Activated CD4-positive, alpha-beta T cell treated with anti-CD3 and anti-CD28 coated beads, Interleukin-2, amount 50 U/mL, for 4 hours (primary cell): ENCODE measurements around the gene ZNF175.

Experiments
- DNase-seq, 2 experiments: peaks; one replicate each; pipeline ENCODE4 v3.0.0-alpha.2; 2020

Gene ZNF175

DNA sequence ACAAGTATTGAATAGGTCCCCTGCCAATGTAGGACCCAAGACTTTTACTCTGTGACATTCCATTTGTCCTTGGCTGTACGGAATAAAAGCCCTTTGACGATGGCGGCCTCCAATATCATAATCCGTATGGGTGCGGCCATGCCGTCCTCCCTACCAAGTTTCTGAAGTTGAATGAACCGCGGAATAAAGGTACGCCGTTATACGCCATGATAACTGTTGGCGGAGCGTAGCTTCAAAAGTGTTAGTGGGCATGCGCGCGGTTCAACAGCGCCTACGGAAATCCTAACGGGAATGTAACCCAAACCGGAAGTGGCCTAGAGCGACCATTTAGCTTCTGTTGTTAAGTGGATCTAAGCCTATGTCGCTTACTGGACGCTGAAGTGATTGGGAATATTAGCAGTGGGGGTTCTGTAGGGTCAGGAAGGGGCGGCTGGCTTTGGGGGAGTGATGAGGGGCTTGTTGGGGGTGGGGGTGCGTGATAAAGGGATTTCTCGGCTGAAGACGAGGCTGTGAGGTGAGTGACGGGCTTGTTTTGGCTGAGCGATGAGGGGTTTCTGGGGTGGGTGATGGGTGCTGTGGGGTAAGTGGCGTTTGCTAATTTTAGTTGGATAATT lies at the start of gene ZNF175:
ZNF175 (plus strand) TSS at position 322 of the 614 bp plus-strand sequence. CDS start 2,047 bp downstream, outside the sequence.
- peak; percentile 84 to 89 for DNase-seq

DNA sequence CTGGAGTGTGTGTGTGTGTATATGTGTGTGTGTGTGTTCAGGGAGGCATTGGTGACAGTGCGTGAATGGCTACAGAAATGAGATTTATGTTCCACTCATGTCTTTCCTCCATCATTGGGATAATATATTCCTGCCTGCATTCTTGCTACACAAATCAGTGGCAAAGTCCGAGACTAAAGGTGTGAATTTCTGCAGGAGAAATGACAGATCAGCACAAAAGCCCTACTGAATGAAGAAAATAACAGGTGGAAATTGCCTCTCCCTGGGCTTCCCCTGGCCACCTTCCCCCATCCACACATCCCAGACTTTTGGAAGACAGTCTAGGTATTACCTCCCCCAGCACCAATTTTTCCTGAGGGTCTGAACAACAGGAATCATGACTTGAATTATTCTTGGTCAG lies 49.7 kb upstream of the ZNF175 start:
- DNase-seq: no peak

DNA sequence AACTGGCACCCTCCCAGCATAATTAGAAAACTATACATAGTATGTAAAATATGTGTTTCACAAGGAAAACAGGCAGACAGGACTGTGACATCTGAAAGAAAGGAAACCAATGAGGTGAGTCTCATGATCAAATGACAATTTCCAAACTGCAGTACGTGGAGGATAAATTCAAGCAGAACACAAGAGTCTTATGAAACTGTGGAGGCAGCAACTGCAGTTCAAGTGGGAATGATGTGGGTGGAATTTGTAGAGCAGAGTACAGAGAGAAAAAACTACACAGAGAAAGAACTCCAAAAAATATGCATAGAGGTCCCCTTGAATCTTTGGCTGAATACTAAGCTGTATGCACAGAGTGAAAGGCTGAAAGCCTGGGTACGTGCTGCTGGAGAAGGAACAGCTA lies 49.3 kb upstream of the ZNF175 start:
- DNase-seq: no peak

DNA sequence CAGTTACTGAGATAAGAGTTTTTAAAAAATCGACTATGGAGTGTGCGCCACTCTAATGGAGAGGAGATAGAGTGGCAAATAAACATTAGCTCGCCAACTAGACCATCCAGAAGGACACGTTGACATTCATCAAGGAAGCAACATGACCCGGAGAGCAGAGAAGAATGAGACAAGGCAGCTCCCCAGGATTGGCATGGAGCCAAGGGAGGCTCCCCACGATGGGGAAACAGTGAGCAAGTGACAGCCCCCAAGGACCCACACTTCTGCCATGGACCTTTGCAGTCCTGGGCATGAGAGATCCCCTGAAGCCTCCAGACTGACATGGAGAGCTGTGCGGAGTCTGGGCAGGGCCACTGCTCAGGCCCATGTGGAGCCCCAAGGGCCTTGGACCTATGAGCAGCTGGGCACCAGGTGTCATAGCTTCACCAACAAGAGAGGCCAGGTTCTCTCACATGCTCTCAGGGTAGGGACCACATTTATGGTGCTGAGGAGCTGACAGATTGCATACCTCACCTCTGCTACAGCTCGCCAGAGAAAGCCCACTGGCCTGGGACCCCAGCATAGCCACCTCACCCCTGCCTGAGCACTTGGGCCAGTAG lies 46.3 kb upstream of the ZNF175 start:
- DNase-seq: no peak

DNA sequence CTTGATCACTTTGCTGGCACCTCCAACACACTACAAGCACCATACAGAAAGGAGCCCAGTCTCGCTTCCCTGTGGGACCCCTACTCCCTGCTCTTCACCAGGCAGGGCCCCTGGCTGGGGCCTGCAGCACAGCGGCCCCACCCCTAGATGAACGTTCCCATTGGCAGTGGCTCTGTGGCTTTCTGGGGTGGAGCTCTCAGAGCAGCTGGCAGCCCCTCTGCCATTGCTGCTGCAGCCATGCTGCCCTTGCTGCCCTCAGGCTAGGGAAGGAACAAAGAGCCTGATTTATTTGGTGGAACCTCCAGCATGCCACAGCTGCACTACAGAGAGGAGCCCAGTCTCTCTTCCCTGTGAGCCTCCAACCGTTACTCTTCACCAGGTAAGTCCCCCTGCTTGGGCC lies 45.4 kb upstream of the ZNF175 start:
- DNase-seq: no peak

DNA sequence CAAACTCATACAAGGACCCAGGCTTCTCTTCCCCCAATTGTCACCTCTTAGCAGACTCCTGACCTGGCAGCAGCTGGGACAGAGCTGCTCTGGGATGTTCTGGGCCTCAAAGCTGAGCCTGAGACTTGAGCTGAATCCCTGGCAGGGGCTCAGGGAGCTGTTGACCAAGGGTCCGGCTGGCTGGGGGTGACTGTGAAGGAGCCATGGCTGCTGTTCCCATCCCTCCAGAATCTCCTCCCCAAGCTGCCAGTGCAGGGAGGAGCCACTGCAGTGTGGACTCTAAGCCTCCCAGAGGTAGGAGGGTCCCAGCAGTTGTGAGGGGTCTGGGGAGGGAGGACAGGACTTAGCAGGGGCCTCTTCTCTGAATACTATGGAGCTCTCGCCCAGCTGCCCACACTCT lies 41.8 kb upstream of the ZNF175 start:
- DNase-seq: no peak

DNA sequence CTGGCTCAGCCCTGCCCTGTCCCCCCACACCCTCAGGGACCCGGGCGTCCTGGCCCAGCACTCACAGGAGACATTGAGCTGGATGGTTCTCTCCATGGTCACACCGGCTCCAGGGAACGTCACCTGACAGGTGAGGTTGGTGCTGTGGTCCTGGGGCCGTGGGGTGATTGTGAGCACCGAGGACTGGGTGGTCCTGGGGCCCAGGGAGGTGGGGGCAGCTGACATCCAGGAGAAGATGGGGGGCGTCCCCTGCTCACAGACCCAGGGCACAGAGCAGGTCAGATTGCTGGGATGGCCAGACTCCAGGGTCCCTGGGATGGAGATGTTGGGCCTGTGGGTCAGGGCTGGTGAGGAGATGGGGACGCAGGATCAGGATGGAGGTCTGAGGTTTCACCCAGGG lies 40.5 kb upstream of the ZNF175 start:
- DNase-seq: no peak

DNA sequence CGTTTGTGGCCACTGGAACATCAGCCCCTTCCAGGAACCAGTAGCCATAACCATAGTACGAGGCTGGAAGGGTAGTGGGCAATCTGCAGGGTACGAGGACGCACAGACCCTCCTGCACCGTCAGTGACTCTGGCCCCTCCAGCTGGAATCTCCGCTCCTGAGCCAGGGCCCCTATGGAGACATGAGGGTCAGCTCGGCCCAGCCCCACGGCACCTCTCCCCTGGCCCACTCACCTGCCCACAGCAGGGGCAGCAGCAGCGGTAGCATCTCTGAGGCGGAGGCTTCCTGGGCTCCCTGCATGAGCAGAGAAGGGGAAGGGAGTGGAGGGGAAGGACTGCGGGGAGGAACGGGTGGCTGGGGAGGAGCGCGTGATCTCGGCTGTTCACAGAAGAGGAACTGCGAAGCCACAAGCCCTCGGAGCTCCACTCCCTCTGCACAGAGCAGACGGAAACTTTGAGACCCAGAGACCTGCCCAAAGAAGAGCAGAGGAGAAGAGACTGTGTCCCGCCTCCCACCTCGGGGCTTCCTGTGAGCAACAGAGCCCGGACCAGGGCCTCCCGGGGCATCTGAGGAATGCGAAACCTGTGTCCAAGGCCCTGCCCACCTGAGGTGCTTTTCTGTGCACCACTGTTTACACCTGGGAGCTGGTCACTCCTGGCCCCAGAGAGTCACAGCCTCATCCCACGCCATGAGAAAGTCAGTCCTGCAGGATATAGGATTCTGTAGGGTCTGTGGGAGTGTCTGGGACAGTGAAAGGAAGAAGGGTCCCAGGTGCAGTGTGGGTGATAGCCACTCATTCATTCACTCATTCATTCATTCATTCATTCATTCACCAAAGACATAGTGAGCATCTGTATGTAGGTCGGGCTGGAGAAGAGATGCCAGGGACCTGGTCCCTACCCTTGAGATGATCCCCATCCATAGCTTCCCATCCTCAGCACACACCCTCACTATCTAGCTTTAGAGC lies 39.5 kb upstream of the ZNF175 start, which contains the start of gene SIGLEC6:
SIGLEC6 (minus strand) TSS at position 322 of the 967 bp plus-strand sequence; CDS start at position 300, 22 bp downstream.
- DNase-seq: no peak

DNA sequence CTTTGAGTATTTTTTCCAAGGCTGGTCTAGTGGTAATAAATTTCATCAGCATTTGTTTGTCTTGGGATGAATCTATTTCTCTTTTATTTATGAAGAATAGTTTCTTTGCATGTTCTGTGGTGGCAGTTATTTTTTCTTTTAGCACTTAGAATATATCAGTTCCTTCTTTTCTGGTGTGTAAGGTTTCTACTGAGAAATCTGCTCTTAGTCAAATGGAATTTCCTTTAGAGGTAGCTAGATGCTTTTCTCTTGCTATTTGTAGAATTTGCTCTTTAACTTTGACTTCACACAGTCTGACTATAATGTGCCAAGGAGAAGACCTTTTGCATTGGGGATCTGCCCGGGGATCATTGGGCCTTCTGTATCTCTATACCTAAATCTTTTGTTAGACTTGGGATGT lies 35.5 kb upstream of the ZNF175 start:
- no peak for DNase-seq

DNA sequence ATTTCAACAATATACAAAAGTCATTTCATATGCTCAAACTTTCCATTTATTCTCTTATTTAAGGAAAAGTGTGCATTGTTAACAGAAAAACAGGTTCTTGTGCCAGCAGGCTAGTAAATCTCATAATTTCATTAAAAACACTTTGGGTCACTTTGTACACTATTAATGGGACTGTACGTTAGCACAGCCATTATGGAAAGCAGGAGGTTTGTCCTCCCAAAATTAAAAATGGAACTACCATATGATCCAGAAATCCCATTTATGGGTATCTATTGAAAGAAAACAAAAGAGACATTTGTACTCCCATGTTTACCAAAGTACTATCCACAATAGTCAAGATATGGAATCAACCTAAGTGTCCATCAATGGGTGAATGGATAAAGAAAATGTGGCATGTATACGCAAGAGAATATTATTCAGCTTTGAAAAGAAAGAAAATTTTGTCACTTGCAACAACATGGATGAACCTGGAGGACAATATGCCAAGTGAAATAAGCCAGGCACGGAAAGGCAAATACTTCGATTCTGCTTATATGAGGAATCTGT lies 31.2 kb upstream of the ZNF175 start:
- no peak for DNase-seq

DNA sequence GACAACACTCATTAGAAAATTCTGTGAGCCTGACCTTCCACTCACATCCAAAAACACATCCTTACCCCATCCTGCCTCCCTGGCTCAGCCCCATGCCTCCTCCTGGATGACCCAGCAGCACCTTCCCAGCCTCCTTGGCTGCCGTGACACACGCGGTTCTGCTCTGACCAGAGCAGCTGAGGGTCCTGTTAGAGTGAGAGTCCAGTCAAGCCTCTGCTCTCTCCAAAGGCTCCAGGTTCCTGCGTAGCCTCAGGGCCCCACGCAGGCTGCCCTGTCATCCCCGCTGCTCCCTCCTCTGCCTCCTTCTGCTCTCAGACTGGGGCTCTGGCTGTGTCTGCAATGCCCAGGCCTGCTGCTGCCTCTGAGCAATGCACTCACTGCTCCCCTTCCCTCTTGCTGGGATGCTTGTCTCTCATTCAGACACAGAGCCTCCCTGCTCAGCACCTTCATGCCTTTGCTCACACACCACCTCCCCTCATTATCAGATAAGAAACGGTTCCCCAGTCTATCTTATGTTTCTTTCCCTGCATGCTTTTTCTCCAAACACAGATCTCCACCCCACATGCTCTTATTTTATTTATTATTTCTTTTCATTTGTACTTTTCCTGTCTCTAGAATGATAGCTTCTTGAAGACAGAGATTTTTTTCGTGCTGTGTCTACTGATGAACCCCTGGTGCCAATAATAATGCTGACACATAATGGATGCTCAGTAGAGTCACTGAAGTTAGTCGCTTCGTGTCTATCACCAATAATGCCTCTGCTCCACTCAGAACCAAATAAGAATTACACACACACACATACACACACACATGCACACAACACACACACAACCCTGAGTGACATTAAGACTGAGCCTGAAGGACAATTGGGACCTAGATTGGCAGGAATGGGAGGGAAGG lies 29.4 kb upstream of the ZNF175 start:
- DNase-seq: no peak

DNA sequence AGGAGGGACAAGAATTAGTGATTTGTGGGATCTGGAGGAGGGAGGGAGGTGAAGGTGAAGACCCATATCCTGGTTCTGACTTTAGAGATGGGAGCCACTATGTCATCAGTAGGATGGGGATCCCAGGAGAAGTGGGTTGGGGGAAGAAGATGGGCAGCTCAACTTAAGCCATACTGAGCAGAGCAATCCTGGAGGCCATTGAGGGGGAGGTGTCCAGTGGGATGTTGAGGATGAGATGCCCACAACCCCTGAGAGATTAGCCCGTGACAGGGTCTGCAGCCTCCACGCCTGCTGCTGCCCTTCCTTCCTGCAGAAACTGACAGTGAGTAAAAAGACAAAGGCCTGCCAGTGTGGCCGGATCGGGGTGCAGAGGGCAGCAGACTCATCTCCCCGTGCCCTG lies 28.4 kb upstream of the ZNF175 start:
- DNase-seq: no peak

DNA sequence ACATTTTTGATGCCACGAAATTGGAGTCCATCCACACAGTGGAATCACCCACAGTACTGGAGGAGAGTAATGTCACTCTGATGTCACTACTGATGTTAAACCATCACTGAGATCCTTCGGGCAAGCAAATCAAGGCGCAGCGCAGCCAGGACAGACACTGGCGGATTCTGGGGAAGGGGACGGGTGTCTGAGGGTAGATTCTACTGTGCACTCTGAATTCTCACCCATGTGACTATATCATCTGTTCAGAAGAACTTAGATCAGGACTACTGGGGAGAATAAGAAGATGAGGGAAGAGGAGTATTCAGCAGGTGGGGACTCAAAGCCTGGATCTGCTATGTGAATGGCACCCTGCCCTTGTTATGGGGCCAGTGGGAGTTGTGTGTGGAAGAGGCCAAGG lies 27.0 kb upstream of the ZNF175 start:
- no peak for DNase-seq

DNA sequence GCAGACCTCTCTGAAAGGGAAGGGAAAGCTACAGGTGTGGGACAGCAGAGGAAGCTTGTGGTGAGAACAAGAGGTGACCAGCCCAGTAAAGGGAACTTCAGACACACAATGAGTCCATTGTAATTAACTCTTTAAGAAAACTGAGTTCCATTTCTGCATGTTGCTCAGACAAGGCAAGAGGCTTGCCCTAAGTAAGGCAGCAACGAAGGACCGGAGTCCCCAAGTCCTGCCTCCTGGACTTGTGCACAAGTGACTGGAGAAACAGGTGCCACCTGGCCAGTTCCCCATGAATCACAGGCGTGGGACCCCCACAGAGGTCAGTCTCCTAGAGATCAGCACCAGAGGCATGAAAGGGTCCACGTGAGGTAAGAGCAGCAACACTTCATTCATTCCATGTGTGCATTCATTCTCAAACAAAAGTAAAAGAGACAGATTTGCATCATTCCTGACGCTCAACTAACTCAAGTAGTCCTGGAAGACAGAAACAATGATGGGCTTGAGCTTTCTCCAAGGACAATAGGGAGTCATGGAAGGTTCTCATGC lies 24.9 kb upstream of the ZNF175 start:
- DNase-seq: no peak

DNA sequence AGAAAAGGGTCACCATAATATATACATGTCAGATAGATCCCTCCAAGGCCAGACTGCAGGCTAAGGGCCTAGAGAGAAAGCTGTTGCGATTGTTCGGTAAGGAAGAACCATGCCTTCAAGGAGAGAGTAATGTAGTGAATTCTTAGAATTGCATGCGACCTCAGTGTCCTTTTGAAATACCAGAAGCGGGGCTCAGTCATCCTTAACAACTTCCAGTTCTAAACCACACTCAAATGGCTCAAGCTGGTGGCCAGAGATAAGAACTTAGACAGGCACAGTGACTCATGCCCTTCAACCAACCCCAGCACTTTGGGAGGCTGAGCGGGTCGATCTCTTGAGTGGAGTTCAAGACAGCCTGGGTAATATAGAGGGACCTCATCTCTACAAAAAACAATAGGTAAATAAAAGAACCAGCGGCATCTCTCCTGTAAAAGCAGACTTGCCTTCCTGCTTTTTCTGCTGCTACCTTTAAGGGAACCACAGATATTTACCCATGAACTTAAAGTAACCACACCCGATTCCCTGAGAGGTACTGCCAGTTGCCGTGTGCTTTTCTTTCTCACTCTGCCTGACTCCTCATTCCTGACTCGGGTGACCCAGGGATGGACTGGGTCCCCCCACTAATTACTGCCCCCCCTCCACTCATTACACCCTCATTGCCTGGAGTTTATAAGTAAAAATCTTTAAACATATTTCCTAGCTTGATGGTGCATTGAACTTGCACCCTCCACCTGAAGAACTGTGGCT lies 24.3 kb upstream of the ZNF175 start:
- DNase-seq: no peak

DNA sequence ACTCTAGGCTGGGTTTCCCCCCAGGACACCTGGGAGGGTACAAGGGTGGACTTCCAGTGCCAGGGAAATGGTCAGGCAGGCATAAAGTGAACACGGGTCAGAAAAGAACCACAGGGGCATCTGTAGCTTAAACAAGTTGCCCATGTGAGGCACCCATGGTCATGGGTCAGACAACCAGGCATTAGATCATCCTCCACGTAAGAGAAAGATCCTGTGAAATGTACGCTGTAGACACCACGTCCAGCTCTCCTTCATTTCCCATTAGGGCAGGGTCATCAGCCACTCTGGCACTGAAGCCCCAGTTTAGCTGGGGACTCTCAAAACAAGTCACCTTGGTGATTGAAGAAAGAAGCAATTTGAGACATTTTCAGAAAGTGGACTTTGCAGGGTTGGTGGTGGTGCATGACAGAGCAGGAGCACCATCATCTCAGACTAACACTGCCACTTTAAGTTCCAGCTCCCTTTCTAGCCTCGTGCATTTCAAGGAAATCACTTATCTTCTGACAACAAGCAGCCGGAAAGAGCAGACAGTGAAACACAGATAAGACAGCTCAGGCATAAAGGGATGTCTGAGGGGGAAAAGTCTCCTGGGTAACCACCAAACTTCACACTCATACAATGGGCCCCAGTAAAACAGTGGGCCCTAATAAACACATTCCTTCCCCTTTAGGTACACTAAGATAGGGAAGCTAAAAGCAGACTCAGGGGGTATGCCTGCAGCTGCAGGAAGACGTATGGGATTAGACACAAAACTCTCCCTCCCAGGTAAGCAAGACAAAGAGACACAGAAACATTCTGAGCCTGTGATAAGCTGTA lies 23.5 kb upstream of the ZNF175 start:
- DNase-seq: no peak

DNA sequence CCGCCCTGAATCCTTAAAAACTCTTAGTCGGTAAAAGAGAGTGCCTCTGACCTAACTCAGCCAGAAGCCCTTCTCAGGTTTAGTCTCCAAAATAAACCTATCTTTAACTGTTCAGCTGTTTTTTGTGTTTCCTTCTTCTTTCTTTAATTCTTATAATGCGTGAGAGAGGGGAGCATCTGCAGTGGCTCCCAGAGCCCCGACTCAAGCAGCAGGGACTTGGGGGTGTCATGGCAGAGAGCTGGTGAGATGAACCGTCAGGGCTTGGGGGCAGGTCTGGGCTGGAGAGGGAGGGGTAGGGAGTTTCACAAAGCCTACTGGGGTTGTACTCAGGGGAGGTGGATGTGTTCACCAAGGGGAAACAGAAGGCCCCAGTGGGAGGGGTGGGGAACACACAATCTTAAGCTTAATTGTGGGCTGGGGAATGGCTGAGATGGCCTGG lies 22.9 kb upstream of the ZNF175 start:
- DNase-seq: no peak

DNA sequence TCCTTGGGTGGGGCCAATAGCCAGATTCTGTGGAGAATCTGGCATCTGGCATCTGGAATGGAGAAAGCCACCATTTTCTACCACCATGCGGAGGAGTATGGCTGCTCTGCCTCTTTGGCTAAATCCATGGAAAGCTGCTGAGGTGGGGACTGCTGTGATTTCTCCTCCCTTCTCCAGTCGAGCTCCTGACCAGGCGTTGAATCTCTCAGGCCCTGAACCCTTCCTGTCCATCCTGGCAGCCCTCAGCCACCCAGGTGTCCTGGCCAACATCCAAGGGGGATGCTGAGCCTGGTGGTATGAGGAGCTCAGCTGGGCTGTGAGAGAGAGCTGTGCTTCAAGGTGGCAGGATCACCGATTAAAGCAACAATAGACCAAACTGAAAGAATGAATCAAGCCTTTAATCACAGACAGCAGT lies 22.2 kb upstream of the ZNF175 start:
- no peak for DNase-seq

DNA sequence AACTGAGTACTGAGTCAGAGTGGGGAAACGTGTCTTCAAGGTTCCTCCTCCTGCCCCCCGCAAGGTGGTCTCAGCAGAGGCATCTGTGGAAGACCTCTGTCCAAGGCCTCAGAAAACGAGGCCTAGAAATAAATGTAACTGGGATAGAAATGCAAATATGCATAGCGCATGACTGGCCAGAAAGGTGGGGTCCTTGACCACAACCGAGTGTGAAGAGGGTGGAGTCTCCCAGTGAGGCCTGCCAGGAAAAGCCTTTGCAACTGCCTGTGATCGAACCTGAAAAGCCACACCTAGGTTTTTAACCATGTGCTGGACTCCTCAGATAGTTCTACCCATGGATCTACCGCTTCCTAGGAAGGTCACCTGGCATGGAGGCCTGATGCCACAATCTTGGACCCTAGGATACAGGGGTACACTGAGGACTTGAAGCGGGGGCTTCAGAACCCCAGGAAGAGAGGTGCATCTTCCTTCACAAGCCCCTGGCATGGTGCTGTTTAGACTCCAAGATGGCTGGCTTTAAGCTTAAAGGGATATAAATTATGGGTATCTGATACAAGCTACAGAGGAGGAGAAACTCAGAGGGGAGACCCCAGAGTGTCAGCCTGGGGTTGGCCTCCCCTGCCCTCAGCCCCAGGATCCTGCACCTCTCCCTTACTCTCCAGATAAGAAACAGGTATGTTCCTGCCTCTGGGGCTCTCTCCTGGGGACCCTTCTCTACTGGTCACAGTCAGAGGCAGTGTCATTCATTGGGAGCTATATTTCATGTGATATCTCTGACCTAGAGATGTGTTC lies 21.4 kb upstream of the ZNF175 start:
- no peak for DNase-seq
